Upper lobe of left lung (tissue), 4 donors: ENCODE data around the gene ST8SIA5.

Source experiments
- CTCF ChIP-seq, 6 experiments: fragments of 450-650 bp in 4 of 6; fragments of 200-600 bp in 2 of 6; sonication (generic) in 2 of 6; IDR thresholded peaks; one replicate each; pipeline ENCODE4 v1.5.1; 2016 to 2019; ENCODE audit warnings: antibody characterized with exemption in 6 of 6
- POLR2A ChIP-seq, 4 donors: fragments of 450-650 bp; IDR thresholded peaks; one replicate each; pipeline ENCODE4 v1.5.1; 2016 to 2017; ENCODE audit warnings: antibody characterized with exemption in 4 of 4, mild to moderate bottlenecking in 2 of 4

GRCh38 chr18:46696702-46697101 lies 60.2 kb downstream of the ST8SIA5 start:
- TF ChIP-seq CTCF (IDR thresholded peaks at IDR 0.05) (no peak), POLR2A (IDR thresholded peaks at IDR 0.05) (no peak)
